NCI-H2107 treated with DMSO at 0.1 percent for 48 hours (cell line): ENCODE results near the gene MICAL3.
A peak's percentile ranks its signal among the peaks of the same experiment; 100 is the strongest.
"Not testable (repeated sequence)": the region's sequence is repeated elsewhere in the genome, so short reads cannot be mapped to it uniquely, and the experiment has no call there.

Source experiments
- DNase-seq: peaks from one replicate; lab custom pipeline; 2025; ENCODE audit not compliant: unreplicated experiment; lab: John Stamatoyannopoulos, UW

Gene MICAL3

DNA sequence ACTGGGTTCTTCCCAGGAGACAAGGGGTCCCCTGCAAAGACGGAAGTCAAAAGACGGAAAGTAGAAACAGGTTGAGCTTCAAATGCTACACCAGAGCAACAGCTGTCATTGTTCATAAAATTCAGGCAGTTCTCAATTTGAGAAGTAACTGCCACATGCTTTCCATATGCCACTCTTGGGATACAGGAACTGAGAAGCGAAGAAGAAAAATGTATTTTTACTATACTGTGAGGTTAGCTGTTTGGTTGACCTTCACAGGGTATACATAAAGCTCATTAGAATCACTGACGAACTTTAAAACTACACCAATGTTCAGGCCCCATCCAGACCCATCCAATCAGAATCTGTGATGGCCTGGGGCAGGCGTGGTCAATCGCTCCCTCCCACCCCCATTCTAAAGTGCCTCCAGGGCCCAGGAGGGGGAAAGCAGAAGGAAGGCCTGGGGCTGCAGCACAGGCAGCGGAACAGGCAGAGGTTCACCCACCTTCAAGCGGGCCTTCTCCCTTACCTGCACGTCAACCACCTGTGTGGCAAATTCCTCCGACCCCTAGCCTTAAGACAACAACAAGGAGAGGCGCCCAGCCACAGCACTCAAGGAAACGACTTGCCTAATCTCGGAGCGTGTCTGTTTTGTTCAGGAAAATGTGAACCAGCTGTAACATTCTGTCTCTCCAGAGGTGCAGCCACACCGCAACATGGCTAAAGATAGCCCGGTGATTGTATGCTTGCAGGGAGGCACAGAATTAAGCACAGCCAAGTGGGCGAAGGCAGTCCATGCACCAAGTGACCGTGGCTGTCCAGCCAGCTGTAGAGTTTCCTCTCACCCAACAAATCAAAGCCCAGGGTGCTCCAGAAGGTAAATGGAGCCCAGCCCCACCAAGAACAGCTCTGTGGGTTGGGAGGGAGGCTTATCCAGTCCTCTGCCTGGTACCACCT lies 82.6 kb downstream of the MICAL3 start:
- no peak for DNase-seq

DNA sequence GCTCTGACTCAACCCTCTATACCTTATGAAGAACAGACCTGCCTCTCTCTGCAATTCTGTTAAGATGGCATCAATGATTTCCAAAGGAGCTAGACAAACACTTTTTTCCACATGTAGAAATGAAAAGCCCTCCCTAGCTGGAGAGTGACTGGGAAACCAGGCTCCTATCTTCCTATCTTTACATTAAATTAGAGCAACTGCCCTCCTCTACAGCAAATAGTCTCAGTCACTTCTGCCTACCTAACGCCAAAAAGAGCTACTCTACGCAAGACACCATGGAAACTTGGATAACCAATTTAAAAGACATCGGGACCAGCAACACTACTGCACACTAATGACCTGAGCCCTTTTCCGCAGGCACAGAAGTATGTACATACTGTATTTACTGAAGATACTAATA lies 84.8 kb downstream of the MICAL3 start:
- no peak for DNase-seq

DNA sequence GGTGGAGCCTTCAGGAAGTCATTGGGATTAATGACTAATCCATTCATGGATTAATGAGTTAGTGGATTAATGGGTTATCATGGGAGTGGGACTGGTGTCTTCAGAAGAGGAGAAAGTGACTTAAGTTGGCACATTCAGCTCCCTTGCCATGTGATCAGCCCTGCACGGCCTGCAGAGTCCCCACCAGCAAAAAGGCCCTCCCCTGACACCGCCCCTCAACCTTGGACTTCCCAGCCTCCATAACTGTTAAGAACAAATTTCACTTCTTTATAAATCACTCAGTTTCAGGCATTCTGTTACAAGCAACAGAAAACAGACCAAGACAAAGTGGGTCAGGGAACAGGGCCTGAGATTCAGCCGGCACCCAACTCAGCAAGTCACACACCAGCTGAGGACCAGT lies 85.3 kb downstream of the MICAL3 start:
- no peak for DNase-seq

DNA sequence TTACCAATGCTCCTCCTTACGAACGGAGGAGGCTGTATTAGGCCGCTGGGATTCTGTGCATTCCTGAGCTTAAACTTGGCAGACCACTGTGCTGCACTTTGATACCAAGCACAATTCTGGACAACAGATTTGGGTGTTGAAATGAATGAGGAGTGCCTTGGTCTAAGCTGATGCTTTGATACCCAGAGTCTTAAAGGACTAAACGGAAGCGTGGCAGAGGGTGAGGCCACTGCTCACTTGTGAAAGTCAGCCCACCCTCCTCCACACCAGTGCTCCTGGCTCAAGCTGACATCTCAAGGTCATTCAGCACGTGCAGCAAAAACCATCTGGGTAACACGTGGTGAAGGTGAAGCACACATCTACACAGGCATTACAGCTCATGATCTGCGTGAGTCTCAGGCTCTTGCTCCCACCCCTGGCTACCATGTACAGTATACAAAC lies 85.9 kb downstream of the MICAL3 start:
- DNase-seq, result no peak

DNA sequence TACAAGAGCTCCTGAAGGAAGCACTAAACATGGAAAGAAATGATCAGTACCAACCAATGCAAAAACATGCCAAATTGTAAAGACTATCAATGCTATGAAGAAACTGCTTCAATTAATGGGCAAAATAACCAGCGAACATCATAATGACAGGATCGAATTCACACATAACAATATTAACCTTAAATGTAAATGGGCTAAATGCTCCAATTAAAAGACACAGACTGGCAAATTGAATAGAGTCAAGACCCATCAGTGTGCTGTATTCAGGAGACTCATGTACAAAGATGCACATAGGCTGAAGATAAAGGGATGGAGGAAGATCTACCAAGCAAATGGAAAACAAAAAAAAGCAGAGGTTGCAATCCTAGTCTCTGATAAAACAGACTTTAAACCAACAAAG lies 91.9 kb downstream of the MICAL3 start:
- DNase-seq, result not testable (repeated sequence)

DNA sequence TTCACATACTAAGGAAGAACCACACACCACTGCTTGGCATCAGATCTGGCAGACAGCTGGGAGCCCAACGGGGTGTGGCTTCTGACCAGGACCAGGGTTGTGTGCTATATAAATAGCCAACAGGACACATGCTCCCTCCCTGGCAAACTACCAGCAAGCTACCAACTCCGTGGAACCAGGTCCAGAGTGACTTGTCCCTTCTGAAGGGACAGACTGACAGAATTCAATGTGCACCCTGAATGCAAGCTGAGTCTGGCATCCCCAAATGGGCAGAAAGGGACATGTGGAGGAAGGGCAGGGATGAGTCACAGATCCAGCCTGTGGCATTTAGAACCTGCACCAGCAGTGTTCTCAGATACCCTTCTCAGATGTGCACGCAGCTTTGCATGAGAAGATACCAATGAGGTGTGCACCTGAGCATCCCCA lies 92.9 kb downstream of the MICAL3 start:
- DNase-seq, result no peak

DNA sequence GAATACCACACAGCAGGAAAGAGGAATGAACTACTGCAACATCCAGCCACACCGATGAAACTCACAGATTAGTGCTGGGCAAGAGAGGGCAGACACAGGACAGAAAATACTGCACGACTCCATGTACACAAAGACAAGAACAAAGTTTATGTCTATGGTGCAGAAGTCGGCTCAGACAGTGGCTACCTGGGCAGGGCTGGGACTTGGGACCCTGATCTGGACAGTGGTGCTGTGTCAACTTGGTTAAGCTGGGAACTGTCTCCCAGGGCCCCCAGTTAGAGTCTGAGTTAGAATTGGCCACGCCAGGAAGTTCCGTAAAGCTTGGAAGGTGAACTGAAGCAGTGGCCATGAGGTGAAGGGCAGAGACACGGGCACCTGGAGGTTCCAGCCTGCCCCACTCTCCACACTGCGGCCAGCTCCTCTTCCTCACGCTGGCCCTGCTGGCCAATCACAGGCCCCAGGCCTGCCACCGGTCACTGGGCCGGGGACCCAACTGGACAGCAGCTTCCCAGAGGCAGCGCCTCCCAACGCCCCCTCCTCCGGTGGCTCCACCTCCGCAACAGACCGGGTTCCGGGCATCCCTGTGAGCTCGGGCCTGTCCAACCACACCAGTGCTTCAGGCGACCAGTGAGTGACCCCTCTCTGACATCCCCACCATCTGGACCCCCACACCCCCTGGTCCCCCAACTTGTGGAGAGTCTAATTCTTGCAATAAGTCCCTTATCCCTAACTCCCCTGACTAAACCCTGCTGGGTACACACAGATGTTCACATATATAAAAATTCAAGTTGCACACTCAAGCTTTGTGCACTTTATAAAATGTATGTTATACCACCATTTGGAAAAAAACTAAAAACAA lies 93.7 kb downstream of the MICAL3 start:
- DNase-seq, result no peak

DNA sequence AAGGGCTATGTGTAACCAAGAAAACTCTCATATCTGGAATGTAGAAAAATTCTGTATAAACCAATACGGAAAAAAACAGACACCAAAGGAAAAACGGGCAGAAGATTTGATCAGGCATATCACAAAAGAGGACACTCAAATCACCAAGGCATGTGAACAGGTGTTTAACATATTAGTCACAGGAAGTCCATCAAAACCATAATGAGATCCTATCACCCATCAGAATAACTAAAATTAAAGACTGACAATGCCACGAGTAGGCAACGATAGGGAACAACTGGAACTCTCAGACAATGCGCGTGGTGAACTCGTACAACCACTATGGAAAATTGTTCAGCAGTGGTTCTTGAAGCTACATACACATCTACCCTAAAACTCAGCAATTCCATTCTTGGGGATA lies 94.5 kb downstream of the MICAL3 start:
- DNase-seq, result no peak

DNA sequence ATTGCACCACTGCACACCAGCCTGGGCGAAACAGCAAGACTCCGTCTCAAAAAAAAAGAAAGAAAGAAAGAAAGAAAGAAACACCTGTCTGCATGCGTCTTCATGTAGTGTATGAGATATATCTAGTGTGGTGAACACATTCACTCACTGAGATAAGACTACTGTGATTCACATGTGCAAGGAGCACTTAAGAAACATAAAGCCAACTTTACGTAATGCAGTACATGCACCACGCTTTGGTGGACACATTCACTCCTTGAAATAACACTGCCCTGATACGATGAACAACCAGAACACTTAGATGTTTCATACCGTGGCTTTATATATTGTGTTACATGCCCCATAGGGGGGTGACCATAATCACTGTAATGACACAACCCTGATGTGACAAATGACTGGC lies 96.0 kb downstream of the MICAL3 start:
- DNase-seq, result no peak

DNA sequence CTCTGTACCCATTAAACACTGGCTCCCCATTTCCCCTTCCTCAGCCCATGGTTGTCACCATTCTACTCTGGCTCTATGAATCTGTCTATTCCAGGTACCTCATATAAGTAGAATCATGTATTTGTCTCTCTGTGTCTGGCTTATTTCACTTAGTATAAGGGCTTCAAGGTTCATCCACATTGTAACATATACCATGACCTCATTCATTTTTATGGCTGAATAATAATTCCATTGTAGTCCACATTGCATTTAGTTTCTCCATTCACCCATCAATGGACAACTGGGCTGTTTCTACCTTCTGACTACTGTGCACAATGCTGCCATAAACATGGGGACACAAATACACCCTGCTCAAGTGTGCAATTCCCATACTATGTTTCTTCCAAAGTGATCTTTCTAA lies 97.3 kb downstream of the MICAL3 start:
- no peak for DNase-seq

DNA sequence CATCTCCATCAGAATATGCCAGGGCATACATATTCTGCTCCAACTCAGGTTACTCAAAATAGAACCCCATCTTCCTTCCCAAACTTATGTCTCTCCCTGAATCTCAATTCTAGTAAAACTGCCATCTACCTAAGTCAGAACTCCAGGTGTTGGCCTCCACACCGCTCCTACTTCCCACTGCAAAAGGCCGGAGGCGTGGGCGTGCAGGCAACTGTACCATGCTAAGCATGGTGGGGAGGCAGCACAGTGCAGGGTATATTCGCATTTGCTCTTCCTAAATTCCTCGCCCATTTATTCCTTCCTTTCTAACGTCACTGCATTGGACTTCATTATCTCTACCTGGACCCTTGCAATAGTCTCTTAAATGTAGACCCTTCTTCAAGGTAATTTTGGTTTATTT lies 97.8 kb downstream of the MICAL3 start:
- no peak for DNase-seq

DNA sequence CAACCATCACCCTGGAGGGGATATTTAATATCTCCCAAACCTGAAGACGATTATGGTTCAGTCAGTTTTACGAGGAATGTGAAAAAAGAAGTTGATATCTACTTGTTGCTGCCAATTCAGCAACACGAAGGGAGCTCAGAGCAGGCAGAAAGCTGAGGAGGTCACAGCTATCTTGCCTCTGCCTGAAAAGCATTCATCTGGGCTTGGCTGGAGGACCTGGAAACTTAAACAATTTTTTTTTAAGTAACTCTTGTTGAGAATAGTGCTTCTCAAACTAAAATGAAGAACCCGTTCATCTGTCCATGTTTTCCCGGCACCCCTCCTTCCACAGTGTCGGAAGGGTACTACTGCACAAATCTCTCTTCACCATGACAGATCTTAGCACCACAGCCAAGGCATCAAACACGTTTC lies 98.9 kb downstream of the MICAL3 start:
- no peak for DNase-seq

DNA sequence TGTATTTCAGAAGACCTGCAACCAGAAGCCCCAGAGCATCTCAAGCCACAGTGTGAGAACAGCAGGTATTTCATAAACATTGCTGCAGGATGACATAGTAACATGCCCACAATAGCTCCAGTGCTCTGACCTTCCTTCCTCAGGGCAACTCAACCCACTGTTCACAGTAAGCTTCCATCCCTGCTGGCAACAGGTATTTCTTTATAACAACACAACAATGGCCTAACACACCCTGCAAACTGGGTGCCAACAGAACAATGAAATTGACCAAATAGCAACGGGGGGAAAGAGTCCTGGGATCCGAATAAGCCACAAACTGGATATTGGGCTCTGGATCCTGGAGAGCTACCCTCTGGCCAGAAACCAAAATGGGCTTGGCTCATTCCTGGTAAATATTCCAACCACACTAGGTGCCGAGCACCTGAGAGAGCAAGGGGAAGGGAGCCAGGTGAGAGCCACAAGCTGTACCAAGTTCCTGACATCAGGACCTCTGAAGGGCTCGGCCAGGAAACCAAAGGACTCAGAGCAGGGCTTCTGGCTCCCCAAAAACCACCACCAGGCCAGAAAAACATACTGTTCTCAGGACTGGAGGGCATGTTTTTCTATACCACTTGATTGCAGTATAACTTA lies 99.5 kb downstream of the MICAL3 start:
- no peak for DNase-seq

DNA sequence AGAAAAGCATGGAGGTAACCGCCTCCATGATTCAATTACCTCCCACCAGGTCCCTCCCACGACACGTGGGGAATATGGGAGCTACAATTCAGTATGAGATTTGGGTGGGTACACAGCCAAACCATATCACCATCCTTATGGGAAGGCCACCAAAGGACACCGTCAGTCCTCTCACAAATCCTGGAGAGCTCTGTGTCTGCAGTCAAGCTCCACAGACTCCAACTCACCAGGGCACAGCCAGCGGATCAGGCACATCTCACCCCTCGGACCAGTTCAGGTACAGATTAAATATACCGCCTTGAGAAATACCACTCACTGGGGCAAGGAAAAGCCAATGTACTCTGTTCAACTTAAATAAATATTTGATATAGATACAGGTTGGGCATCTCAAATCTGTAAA lies 100.3 kb downstream of the MICAL3 start:
- no peak for DNase-seq

DNA sequence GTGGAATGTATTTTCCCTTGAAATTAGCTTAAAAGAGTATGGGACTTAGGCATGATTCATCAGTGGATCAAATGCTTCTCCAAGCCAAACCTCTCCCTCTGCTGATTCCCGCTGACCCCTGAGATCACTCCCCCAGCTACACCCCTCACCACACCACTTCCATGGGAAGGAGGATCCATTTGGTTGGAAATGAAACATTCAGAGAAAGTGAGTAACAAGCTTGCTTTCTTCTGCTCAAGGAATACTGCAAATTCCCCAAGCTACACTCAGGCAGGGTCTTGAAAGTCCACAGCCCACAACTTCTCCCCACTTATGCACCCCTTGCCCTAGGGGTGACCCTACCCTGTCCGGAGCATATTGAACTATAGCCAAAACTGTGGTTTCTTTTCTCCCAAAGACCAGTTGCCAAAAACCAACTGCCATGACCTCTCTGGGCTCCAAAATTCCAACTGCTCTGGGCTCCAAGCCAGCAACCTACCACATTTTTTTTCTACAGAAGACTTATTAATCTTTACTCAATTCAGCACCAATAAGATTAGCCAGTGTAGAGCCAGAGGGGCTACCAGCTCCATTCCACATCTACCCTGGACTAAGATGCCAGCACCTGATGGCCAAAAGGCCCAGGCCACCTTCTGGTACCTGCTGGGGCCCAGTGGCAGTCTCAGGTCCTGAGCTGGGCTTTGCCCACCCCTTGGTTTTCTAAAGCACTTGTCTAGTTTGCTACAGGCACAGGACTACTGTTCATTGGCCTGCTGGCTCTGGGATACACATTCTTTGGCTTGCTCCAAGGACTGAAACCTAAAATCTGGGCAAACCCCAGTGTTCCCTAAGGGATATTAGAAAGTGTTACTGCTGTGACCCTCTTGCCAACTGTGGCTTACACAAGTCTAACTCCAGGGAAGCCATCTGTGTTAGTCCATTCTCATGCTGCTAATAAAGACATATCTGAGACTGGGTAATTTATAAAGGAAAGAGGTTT lies 101.1 kb downstream of the MICAL3 start:
- DNase-seq, result no peak

DNA sequence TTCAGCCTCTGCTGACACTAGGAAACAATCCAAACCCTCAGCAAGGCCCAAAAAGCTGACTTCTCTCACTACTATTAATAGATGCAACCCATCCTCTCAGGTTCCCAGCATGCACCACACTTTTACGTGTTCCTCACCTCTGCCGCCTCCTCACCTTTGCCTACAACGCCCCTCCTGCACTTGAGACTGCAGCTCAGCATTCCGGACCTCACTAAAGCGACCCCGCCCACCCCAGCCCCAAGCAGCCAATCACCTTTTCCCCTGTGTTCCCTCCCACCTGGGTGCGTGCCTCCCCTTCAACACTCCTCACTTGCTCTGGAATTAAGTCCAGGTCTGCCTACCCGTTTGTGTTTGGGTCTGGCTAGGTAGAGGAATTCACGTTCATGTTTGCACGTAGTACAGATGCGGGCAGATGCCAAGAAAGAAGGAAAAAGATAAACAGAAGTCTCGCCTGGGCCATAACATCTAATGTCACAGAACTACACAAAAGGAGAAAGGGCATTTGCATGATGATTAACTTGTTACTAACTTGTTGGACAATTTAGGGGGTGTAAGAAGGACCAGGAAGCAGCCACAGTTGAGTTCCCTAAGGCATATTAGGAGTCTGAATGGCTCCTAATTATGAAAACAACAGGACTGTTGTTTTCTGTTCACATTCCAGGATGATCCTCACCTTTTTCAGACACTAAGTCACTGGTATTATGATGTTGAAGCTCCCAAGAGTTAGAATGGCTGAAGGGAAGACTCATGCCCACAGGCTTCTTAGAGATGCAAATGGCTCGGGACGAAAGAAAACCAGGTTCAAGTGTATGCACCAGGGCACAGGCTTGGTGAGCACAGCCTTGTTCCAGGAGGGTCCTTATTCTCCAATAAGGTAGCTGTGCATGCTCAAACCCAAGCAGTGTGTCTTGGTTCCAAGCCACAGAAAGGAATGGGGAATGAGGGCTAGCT lies 102.2 kb downstream of the MICAL3 start:
- no peak for DNase-seq

DNA sequence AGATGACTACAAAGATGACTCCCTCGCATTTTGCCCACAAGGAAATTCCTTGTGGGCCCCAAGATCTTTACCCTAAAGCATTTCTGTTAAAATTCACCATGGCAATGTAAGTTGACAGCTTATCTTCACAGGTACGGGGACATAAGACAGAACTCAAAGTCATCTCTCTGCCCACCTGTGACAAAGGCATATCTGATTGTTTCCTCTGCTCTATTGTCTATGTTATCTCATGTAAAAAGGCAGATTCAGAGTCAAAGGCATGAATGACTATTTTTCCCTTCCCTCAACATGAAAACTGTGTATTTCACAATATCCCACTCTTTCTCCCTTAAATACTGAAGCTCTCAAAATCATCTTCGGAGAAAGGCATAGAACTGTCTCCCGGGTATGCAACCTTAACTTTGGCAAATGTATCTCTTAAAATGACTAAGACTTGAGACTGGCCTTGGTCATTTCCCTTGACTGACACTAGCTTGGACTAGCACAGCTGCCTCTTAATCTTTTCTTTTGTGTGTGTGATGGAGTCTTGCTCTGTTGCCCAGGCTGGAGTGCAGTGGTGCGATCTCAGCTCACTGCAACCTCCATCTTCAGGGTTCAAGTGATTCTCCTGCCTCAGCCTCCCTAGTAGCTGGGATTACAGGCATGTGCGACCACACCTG lies 103.2 kb downstream of the MICAL3 start:
- DNase-seq, result no peak

DNA sequence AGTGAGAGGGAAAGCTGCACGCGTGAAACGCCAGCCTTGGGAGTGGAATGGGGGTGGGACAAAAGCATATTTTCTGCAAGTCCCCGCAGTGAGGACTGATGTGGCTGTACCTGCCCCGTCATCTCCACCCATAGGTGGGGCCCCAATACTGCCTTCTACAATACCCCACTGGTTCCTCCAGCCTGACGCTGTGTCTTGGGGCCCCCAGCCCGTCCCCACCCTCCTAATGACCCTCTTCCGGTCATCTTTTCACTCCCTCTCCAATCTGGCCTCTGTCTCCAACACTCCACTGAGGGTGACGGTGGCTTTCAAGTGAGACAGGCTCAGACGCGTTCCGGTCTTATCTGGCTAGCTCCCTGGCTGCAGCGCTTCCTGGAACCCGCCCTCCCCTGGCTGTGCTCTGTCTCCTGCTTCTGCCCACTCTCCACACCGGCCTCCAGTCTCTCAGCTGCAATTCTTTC lies 104.2 kb downstream of the MICAL3 start:
- DNase-seq, result peak; percentile 19
